Neutrophil (primary cell): ENCODE measurements around the gene RAC2.

Experiments
- H3K27ac ChIP-seq: fragments of 200-600 bp; sonication (generic); 2 replicates; pipeline ENCODE4 v1.5.1; 2016; ENCODE audit warnings: mild to moderate bottlenecking, moderate library complexity
- H3K27me3 ChIP-seq: fragments of 200-600 bp; sonication (generic); 2 replicates; pipeline ENCODE4 v1.6.0; 2016; ENCODE audit warnings: mild to moderate bottlenecking
- H3K36me3 ChIP-seq: fragments of 200-600 bp; sonication (generic); 2 replicates; pipeline ENCODE4 v1.5.1; 2017
- H3K4me1 ChIP-seq, 2 experiments: fragments of 200-600 bp in 1 of 2; sonication (generic) in 1 of 2; 1 replicate in 1 of 2; 2 replicates in 1 of 2; pipeline versions ENCODE4 v1.5.1 to v1.6.1; 2013 to 2016; ENCODE audit warnings: low read depth in 1 of 2, low read length in 1 of 2, mild to moderate bottlenecking in 1 of 2, moderate library complexity in 1 of 2; ENCODE audit not compliant: control insufficient read depth in 1 of 2, insufficient read depth in 1 of 2
- H3K4me3 ChIP-seq, 2 experiments: fragments of 200-600 bp in 1 of 2; sonication (generic) in 1 of 2; 1 replicate in 1 of 2; 2 replicates in 1 of 2; pipeline ENCODE4 v1.5.1; 2013 to 2016; ENCODE audit warnings: low read depth in 1 of 2, low read length in 1 of 2, mild to moderate bottlenecking in 1 of 2, moderate library complexity in 1 of 2
- H3K9me3 ChIP-seq: fragments of 200-600 bp; sonication (generic); 2 replicates; pipeline ENCODE4 v1.5.1; 2016
- TF ChIP-seq, protein P1 (sequence below): fragments of 200-600 bp; sonication (generic); IDR thresholded peaks from 2 replicates; pipeline ENCODE4 v1.5.1; 2016; ENCODE audit warnings: antibody characterized with exemption

RAC2 gene

DNA sequence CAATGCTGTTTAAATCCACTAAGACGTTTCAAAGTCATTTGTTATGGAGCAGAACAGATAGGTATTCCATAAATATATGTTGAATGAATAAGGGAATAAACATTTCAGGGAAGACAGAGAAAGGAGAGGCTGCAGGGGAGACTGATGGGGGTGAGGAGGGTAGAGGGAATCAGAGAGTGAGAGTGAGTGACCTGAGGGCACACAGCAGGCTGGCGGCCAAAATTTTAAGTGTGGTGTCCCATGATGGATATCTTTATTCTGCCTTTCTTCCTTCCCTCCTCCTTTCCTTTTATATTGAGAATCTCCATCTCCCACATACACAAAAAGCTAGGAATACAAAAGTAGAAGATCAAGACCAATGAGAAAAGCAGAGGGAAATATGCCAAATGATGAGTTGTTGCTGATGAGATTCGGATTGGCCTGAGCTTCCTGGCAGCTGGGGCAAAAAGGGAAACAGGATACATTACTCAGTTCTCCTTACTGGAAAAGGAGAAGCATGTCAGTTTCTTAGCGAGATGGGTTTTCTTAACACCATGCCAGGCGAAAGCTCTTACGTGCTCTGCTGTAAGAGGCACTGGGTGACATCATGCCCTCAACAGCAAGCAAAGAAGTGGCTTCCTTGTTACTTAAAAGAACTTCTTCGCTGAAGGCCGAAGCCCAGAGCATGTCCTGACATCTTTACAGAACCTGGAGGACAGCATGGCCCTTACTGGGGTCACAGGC lies 27.0 kb upstream of the RAC2 start:
- peak overlapping the region; percentile 6 to 30 for H3K4me3 ChIP-seq
- H3K36me3 ChIP-seq = no peaks in the 10 kb centered on the region
- TF ChIP-seq, protein P1, sequence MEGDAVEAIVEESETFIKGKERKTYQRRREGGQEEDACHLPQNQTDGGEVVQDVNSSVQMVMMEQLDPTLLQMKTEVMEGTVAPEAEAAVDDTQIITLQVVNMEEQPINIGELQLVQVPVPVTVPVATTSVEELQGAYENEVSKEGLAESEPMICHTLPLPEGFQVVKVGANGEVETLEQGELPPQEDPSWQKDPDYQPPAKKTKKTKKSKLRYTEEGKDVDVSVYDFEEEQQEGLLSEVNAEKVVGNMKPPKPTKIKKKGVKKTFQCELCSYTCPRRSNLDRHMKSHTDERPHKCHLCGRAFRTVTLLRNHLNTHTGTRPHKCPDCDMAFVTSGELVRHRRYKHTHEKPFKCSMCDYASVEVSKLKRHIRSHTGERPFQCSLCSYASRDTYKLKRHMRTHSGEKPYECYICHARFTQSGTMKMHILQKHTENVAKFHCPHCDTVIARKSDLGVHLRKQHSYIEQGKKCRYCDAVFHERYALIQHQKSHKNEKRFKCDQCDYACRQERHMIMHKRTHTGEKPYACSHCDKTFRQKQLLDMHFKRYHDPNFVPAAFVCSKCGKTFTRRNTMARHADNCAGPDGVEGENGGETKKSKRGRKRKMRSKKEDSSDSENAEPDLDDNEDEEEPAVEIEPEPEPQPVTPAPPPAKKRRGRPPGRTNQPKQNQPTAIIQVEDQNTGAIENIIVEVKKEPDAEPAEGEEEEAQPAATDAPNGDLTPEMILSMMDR = peak; percentile 11
- peaks cover 57 to 73% of the 10 kb centered on the region in 2 experiments for H3K4me1 ChIP-seq
- H3K27ac ChIP-seq = peak overlapping the region; percentile 80
- H3K27me3 ChIP-seq = no peaks in the 10 kb centered on the region
- no peaks in the 10 kb centered on the region for H3K9me3 ChIP-seq

DNA sequence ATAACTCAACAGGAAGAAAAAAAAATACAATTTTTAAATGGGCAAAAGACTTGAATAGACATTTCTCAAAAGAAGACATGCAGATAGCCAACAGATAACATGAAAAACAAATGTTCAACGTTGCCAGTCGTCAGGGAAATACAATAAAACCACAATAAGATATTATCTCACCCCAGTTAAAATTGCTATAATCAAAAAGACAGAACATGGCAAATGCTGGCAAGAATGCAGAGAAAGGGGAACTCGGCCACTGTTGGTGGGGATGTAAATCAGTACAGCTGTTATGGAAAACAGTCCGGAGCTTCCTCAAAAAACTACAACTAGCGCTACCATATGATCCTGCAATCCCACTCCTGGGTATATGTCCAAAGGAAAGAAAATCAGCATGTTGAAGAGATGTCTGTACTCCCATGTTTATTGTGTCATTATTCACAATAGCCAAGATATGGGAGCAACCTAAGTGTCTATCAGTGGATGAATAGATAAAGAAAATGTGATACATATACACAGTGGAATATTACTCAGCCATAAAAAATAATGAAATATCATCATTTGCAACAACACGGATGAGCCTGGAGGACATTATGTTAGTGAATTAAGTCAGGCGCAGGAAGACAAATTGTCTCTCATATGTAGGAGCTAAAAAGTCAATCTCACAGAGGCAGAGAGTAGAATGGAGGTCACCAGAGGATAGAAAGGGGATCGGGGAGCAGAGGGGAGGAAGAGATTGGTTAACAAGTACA lies 26.0 kb upstream of the RAC2 start:
- TF ChIP-seq, protein P1 = no peak
- Histone ChIP-seq H3K27ac (peak overlapping the region; percentile 80), H3K4me3 (peak overlapping the region in 1 of 2 experiments; percentile 9), H3K9me3 (no peaks in the 10 kb centered on the region), H3K36me3 (no peaks in the 10 kb centered on the region), H3K27me3 (no peaks in the 10 kb centered on the region), H3K4me1 (peaks cover 57 to 71% of the 10 kb centered on the region in 2 experiments)

DNA sequence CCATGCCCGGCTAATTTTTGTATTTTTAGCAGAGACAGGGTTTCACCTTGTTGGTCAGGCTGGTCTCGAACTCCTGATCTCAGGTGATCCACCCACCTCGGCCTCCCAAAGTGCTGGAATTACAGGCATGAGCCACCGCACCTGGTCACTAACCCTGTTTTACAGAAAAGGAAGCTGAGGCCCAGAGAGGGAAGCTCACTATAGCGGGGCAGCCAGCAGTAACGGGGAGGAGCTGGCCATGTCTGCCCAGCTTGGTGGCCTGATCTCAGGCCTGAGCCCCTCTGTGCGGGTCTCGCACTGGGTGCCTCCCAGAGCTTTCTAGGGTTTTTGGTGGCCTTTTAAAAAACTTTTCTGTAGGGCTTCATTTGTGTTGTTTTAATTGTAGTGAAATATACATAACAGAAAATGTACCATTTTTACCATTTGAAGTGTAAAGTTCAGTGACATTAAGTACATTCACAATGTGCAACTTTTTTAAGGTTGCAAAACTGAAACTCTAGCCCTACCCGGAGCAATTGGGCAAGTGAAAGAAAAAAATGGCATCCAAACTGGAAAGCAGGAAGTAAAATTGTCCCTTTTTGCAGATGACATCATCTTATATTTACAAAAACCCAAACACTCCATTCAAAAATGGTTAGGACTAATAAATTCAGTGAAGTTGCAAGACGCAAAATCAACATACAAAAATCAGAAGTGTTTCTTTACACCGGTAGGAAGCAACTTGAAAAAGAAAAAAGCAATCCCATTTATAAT lies 23.8 kb upstream of the RAC2 start:
- peak overlapping the region; percentile 98 for H3K27ac ChIP-seq
- H3K36me3 ChIP-seq = no peaks in the 10 kb centered on the region
- no peaks in the 10 kb centered on the region for H3K27me3 ChIP-seq
- TF ChIP-seq, protein P1 = peak; percentile 17
- H3K9me3 ChIP-seq = no peaks in the 10 kb centered on the region
- peak overlapping the region; percentile 66 to 71 for H3K4me3 ChIP-seq
- peaks cover 48 to 60% of the 10 kb centered on the region in 2 experiments for H3K4me1 ChIP-seq

DNA sequence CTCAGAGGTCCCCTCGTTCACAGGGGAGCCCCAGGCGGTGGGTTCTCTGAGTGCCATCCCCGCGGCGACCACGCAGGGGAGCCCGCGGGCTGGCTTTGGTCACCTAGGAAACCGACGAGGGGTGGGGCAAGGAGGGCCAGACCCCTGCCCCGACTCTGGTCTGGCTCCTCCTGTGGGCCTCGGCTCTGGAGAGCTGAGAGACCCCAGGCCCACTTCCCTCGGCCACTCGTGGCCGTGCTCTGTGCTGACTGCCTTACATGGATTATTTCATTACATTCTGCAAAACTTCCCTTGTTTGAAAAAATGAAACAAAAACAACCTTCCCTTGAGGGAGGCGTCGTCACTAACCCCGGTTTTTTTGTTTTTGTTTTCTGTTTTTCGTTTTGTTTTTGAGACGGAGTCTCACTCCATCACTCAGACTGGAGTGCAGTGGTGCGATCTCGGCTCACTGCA lies 23.1 kb upstream of the RAC2 start:
- TF ChIP-seq, protein P1 = peak; percentile 96
- Histone ChIP-seq H3K36me3 (no peaks in the 10 kb centered on the region), H3K4me1 (peaks cover 47 to 57% of the 10 kb centered on the region in 2 experiments), H3K27me3 (no peaks in the 10 kb centered on the region), H3K9me3 (no peaks in the 10 kb centered on the region), H3K4me3 (peak overlapping the region; percentile 66 to 71), H3K27ac (peak overlapping the region; percentile 98)

DNA sequence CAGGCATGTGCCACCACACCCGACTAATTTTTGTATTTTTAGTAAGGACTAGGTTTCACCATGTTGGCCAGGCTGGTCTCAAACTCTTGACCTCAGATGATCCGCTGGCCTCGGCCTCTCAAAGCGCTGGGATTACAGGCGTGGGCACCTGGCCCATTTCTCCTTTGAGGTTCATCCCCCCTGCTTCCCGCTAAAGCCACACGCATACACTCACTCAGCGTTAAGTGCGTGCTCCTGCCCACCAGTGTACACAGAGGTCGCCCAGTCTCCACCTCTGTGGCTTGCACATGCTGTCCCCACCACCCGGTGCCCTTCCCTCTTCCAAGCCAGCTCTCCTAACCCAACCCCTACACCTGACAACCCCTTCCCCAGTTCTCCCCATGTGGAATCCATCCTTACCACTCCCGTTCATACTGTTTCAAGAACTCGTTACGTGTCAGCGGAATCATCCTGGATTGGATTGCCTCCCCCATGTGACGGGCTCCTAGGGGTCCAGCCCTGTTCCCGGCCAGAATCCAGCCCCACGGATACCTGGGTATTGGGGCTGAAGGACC lies 22.6 kb upstream of the RAC2 start:
- H3K27ac ChIP-seq = peak overlapping the region; percentile 98
- H3K36me3 ChIP-seq = no peaks in the 10 kb centered on the region
- H3K9me3 ChIP-seq = no peaks in the 10 kb centered on the region
- TF ChIP-seq, protein P1 = no peak
- H3K4me1 ChIP-seq = peaks cover 42 to 52% of the 10 kb centered on the region in 2 experiments
- H3K27me3 ChIP-seq = no peaks in the 10 kb centered on the region
- H3K4me3 ChIP-seq = peak overlapping the region; percentile 66 to 71
